Activated CD4-positive, alpha-beta T cell treated with anti-CD3 and anti-CD28 coated beads for 36 hours (primary cell): Measurements from ENCODE around the gene CEND1. TPM values are rescaled to one million over a fixed set of nuclear protein-coding genes. Genes with fewer than 3 reads are reported as not detected.

ENCODE experiments used
- ATAC-seq: fragments of 200-7000 bp; cut with Tn5 transposase; one replicate; pipeline ENCODE4 v1.10.0; 2021; ENCODE audit warnings: mild to moderate bottlenecking, moderate library complexity
- CTCF ChIA-PET: fragments of 350-600 bp; sonication (Branson Sonifier 250); formaldehyde crosslinking; loops from one replicate; lab custom pipeline; 2021; ENCODE audit warnings: antibody characterized with exemption; lab: Charles Lee
- POLR2A ChIA-PET: fragments of 350-600 bp; sonication (Branson Sonifier 250); formaldehyde crosslinking; loops from one replicate; lab custom pipeline; 2021; ENCODE audit warnings: antibody characterized with exemption, inconsistent platforms; lab: Charles Lee
- DNase-seq: peaks from one replicate; pipeline ENCODE4 v3.0.0-alpha.2; 2020
- H3K27ac Mint-ChIP-seq: one replicate; pipeline ENCODE4 v1.8.0; 2021; ENCODE audit warnings: mixed read lengths
- H3K27me3 Mint-ChIP-seq: one replicate; pipeline ENCODE4 v1.8.0; 2021; ENCODE audit warnings: mixed read lengths
- H3K36me3 Mint-ChIP-seq: one replicate; pipeline ENCODE4 v1.8.0; 2021; ENCODE audit warnings: low read depth, mixed read lengths
- H3K4me1 Mint-ChIP-seq: one replicate; pipeline ENCODE4 v1.8.0; 2021; ENCODE audit warnings: mixed read lengths
- H3K4me3 Mint-ChIP-seq: one replicate; pipeline ENCODE4 v1.8.0; 2021; ENCODE audit warnings: mild to moderate bottlenecking, moderate library complexity, mixed read lengths
- H3K9me3 Mint-ChIP-seq: one replicate; pipeline ENCODE4 v1.8.0; 2021; ENCODE audit warnings: low read depth, mixed read lengths
- intact Hi-C, 2 experiments: fragments of 100-400 bp; cut with DNase I in 1 of 2; cut with micrococcal nuclease in 1 of 2; formaldehyde crosslinking; loops; one replicate each; pipeline versions ENCODE4 v1.14.2 to v1.15.1; 2022 to 2024; cut with DNase I, micrococcal nuclease
- total RNA-seq, 2 experiments: library from RNA; stranded (reverse); gene quantifications; one replicate each; pipeline ENCODE4 v1.2.3, GENCODE V29; 2021

CEND1 gene
- total RNA-seq, 2 experiments from 2014 or later: 0.50 to 1.1 TPM

DNA sequence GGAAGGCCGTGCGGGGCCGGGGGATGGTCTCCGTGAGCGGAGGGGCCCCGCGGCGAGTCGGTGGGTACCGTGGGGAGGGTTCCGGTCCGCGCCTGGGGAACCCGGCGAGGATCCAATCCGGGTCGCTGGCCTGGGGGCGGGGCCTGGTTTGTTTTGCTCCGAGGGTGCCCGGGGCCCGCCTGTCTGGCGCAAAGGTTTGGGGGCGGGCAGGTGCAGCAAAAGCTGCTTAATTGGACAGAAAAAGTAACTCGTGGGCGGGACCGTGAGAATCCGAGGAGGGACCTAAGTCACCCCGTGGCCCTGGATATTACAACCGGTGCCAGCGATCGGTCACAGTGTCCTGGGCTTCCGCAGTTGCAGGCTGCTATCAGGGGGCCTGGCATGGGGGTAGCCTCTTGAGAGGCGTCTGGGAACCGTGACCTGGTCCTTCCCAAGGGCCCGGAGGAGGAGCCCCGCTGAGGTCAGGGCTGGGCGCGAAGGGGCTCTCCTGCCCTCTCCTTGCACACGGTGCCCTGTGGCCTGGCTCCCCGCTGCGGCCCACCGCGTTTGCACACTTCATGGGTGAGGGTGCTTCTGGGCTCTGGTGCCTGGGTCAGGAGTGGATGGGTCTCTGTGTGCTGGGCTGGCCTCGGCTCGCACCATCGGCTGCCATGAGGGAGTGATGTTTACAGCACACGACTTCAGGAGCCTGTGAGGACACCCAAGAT is 30.2 kb upstream of the CEND1 start:
- Mint-ChIP-seq H3K4me3 (peak overlapping the region; percentile 72), H3K27ac (no peak overlapping the region), H3K27me3 (no peaks in the 10 kb centered on the region), H3K36me3 (peaks cover 9% of the 10 kb centered on the region), H3K4me1 (peaks cover 11% of the 10 kb centered on the region), H3K9me3 (no peaks in the 10 kb centered on the region)
- intact Hi-C loops: loop anchor here (1.0 kb wide), 7 partner anchors 10 to 314 kb away; partner anchors contain the start of genes RPLP2 (in 2 of the 2), CHID1 (in 1 of the 2), GATD1 (in 1 of the 2) and POLR2L (in 1 of the 2)
- ChIA-PET CTCF (interaction anchor here (0.7 to 1.5 kb wide), 3 partner anchors 11 to 28 kb away, joined by 3 read pairs; partner anchors contain the start of gene RPLP2), POLR2A (interaction anchor here (0.6 to 2.7 kb wide), 7 partner anchors 8 to 312 kb away, joined by 3 to 24 read pairs (median 4); partner anchors contain the start of genes CD151, CRACR2B, RPLP2 and TSPAN4)
- DNase-seq (peak; percentile 95), ATAC-seq (peak; percentile 74)

DNA sequence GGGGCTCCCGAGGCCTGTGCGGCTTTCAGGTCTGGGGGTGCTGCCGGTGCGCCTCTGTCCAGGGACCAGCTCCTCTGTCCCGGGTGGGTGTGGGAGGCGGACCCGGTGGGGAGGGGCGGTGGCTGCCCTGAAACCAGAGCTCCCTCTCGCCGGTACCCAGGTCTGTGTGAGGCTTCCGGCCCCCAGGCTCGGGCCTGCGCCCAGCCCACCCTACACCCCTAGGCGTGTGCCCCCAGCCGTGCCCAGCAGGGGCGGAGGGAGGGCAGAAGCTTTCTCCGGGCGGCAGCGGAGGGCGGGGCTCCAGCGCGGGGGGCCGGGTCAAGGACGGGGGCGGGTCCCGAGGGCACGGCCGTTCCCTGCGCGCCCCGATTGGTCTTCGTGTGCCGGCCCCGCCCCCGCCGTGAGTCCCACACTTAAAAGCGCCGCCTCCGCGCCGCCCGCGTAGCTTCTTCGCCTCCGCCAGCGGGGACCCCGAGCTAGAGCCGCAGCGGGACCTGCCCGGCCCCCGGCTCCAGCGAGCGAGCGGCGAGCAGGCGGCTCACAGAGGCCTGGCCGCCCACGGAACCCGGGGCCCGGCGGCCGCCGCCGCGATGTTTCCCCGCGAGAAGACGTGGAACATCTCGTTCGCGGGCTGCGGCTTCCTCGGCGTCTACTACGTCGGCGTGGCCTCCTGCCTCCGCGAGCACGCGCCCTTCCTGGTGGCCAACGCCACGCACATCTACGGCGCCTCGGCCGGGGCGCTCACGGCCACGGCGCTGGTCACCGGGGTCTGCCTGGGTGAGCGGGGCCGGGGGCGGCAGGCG is 29.4 kb upstream of the CEND1 start:
- ChIA-PET POLR2A (interaction anchor here (0.6 to 2.7 kb wide), 8 partner anchors 8 to 288 kb away, joined by 3 to 24 read pairs (median 4); partner anchors contain the start of genes CD151, CRACR2B, RPLP2 and TSPAN4), CTCF (interaction anchor here (0.7 to 1.5 kb wide), 4 partner anchors 10 to 124 kb away, joined by 3 read pairs; partner anchors contain the start of genes RPLP2 and TMEM80)
- intact Hi-C loops: loop anchor here in 1 of 2 experiments (1.0 kb wide), 4 partner anchors 10 to 91 kb away; partner anchors contain the start of genes CHID1, POLR2L, RPLP2 and TSPAN4
- DNase-seq: peak; percentile 95
- Mint-ChIP-seq H3K4me3 (peak overlapping the region; percentile 72), H3K27me3 (no peaks in the 10 kb centered on the region), H3K4me1 (peaks cover 11% of the 10 kb centered on the region), H3K9me3 (no peaks in the 10 kb centered on the region), H3K36me3 (peaks cover 4% of the 10 kb centered on the region), H3K27ac (no peak overlapping the region)
- peak; percentile 82 for ATAC-seq

DNA sequence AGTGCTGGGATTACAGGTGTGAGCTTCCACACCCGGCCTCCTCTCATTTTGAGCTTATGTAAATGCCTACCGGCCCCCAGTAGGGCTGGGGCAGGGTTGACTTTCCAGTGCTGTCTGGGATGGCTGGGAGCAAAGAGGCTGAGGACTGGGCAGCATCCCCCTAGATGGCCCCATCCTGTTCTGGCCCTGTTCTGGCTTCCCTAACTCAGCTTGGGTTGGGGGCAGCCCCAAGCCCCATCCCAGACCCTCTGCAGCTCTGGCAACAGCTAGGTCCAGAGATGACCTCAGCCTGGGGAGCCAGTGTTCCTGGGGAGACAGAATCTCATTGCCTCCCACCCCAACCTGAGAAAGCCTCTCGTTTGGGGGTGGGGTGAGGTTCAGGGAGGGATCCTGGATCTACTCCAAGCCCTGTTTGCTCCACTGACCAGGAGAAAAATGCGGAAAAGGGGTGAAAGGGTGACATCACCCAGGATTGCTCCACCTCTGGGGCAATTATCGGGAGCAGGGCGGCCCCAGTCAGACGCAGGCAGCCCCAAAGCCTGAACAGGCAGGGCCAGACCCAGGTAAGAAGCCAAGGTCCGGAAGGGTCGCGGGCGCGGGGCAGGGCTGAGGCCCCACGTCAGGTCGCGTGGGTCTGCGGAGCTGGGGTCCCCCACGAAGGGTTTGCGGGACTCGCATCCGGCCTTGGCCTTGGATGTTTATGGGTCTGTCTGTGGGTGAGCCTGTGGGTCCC is 28.7 kb upstream of the CEND1 start, which contains the start of gene PNPLA2:
TSS of gene PNPLA2 (plus strand) at position 519 of the 733 bp plus-strand sequence. CDS start 805 bp downstream, outside the sequence.
- Mint-ChIP-seq H3K4me3 (peak within 1 kb of the TSS; percentile 72), H3K36me3 (peaks cover 6% of the 10 kb centered on the region), H3K27me3 (no peaks in the 10 kb centered on the region), H3K9me3 (no peaks in the 10 kb centered on the region), H3K4me1 (peaks cover 11% of the 10 kb centered on the region), H3K27ac (no peak within 1 kb of the TSS)
- no peak for ATAC-seq
- intact Hi-C loops: loop anchor here in 1 of 2 experiments (1.0 kb wide), 4 partner anchors 9 to 92 kb away; partner anchors contain the start of genes CHID1, POLR2L, RPLP2 and TSPAN4
- CTCF ChIA-PET: interaction anchor here (1.0 to 1.5 kb wide), 2 partner anchors 9 to 30 kb away, joined by 3 read pairs; partner anchors contain the start of gene RPLP2
- POLR2A ChIA-PET: interaction anchor here (0.6 to 2.7 kb wide), 6 partner anchors 9 to 287 kb away, joined by 3 to 24 read pairs (median 6); partner anchors contain the start of genes CD151, CRACR2B and RPLP2
- DNase-seq: no peak

DNA sequence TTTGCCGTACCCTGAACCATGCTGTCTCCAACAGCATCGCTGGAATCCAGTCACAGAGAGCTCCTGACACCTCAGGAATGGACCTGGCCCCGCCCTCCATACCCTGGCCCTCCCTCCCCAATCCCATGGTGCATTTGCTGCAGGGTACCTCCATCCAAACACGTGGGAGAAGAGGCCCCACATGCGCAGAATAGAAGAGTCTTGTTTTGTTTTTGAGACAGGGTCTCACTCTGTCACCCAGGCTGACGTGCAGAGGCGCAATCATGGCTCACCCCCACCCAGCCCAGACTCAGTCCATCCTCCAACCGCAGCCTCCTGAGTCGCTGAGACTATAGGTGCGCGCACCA is 26.5 kb upstream of the CEND1 start:
- no peak for DNase-seq
- H3K27ac Mint-ChIP-seq: no peak overlapping the region

DNA sequence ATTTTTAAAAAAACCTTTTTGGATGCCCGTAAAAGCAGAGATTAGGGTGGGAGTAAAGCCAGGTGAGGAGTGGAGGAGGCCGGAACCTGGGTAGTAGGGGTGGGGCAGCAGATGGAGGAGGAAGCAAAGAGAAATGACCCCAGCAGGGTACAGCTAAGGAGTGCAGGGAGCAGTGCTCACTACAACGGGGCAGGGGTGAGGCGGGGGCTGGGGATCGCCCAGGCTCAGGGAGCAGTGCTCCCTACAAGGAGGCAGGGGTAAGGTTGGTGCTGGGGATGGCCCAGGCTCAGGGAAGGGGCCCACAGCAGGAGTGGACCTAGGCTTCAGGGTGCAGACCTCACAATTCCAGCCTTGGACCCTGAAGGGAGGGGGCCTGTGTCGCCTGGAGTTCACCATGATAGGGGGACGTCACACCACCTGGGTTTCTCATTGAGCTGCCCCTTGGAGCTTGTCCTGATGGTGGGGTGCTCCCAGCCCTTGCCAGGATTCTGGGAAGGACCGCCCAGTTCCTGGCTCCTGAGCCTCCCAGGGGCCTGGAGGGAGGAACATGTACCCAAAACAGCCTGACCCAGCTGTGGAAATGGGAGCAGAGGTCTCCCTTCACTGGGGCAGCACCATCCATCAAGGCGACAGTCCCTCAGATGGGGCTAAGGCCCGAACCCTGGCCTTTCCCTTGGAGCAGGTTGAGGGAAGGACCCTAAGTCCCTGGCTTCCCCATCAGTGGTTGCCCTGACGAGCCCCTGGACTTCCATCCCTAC is 26.0 kb upstream of the CEND1 start:
- H3K4me1 Mint-ChIP-seq: peaks cover 25% of the 10 kb centered on the region
- H3K4me3 Mint-ChIP-seq: no peak overlapping the region
- ChIA-PET CTCF (no interaction called here), POLR2A (no interaction called here)
- H3K27me3 Mint-ChIP-seq: no peaks in the 10 kb centered on the region
- H3K9me3 Mint-ChIP-seq: no peaks in the 10 kb centered on the region
- H3K27ac Mint-ChIP-seq: no peak overlapping the region
- peaks cover 25% of the 10 kb centered on the region for H3K36me3 Mint-ChIP-seq
- DNase-seq (no peak), ATAC-seq (no peak)
- intact Hi-C loops: no loop called here

More for the DNA sequence above, 26.5 kb upstream of the CEND1 start:
- CTCF ChIA-PET: no interaction called here
- Mint-ChIP-seq H3K27me3 (no peaks in the 10 kb centered on the region), H3K4me3 (no peak overlapping the region), H3K4me1 (peaks cover 23% of the 10 kb centered on the region), H3K9me3 (no peaks in the 10 kb centered on the region), H3K36me3 (peaks cover 20% of the 10 kb centered on the region)
- ATAC-seq: no peak
- POLR2A ChIA-PET: no interaction called here
- intact Hi-C loops: no loop called here

DNA sequence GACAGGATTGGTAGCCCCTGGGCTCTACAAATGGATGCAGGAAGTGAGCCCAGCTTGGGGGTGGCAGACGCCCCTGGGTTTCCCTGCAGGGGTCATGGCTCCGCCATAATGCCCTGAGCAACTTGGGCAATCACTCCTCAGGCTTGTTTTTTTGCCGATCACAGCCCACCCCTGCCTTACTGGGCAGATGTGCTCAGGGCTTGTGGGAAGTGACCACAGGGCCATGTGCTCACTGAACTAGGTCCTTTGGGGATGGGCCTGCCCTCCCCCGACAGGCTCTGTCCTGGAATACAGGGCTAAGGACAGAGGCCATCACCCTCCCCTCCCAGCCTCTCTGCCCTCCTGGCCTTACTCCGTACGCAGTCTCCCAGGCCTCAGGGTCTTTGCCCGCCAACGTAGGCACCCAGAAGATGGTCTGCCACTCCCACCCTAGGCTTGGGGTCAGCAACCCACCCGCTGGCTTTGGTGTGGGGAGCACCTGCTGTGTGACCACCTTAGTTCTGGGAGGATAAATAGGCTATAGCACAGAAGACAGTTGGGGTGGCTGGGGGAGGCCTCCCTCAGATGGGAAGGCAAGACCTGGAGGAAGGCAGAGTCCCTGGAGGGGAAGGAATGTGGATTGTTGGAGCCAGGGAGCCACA is 23.7 kb upstream of the CEND1 start:
- Mint-ChIP-seq H3K36me3 (peaks cover 33% of the 10 kb centered on the region), H3K27me3 (no peaks in the 10 kb centered on the region), H3K9me3 (no peaks in the 10 kb centered on the region), H3K4me1 (peaks cover 21% of the 10 kb centered on the region), H3K4me3 (no peak overlapping the region), H3K27ac (peak overlapping the region; percentile 27)
- no peak for DNase-seq
- intact Hi-C loops: no loop called here
- CTCF ChIA-PET: interaction anchor here (0.7 kb wide), 1 partner anchor 28 kb away, joined by 3 read pairs; no protein-coding TSS in a partner anchor
- POLR2A ChIA-PET: no interaction called here
- ATAC-seq: no peak

DNA sequence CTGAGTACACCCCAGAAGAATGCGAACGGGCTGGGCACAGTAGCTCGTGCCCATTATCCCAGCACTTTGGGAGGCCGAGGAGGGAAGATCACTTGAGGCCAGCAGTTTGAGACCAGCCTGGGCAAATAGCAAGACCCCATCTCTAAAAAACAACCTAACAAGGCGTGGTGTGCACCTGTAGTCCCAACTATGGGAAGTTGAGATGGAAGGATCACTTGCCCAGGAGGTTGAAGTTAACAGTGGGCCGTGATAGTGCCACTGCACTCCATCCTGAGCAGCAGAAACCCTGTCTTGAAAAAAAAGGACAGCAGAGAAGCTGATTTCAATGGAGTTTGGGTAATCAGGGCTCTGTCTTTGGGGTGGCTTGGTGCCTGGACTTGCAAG is 23.2 kb upstream of the CEND1 start:
- ATAC-seq: no peak
- no peaks in the 10 kb centered on the region for H3K9me3 Mint-ChIP-seq
- intact Hi-C loops: no loop called here
- no peak for DNase-seq
- ChIA-PET POLR2A (interaction anchor here (0.8 kb wide), 1 partner anchor 17 kb away, joined by 3 read pairs; no protein-coding TSS in a partner anchor), CTCF (interaction anchor here (0.7 kb wide), 1 partner anchor 28 kb away, joined by 3 read pairs; no protein-coding TSS in a partner anchor)
- peak overlapping the region; percentile 94 for H3K4me3 Mint-ChIP-seq
- peaks cover 33% of the 10 kb centered on the region for H3K36me3 Mint-ChIP-seq
- peaks cover 24% of the 10 kb centered on the region for H3K4me1 Mint-ChIP-seq
- no peaks in the 10 kb centered on the region for H3K27me3 Mint-ChIP-seq
- H3K27ac Mint-ChIP-seq: peak overlapping the region; percentile 19

DNA sequence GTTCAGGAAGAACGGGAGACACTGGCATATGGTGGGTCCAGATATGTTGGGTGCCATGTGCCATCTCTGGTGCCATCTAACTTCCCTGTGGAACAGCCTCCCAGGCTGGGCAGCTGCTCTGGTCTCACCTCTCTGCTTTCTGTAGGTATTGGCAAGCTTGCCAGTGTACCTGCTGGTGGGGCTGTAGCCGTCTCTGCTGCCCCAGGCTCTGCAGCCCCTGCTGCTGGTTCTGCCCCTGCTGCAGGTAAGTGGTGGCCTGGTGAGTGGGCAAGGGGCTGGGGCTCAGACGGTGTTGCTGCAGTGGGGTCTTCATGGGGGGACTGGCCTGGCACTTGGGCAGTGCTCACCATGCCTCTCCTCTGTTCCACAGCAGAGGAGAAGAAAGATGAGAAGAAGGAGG is 22.5 kb upstream of the CEND1 start:
- Mint-ChIP-seq H3K27ac (peak overlapping the region; percentile 88), H3K27me3 (no peaks in the 10 kb centered on the region), H3K4me1 (peaks cover 28% of the 10 kb centered on the region), H3K36me3 (peaks cover 35% of the 10 kb centered on the region), H3K9me3 (no peaks in the 10 kb centered on the region), H3K4me3 (peak overlapping the region; percentile 94)
- intact Hi-C loops: no loop called here
- CTCF ChIA-PET: interaction anchor here (0.6 kb wide), 1 partner anchor 113 kb away, joined by 4 read pairs; the partner anchor contains the start of gene AP2A2
- POLR2A ChIA-PET: interaction anchor here (0.8 kb wide), 1 partner anchor 16 kb away, joined by 3 read pairs; no protein-coding TSS in a partner anchor
- ATAC-seq (no peak), DNase-seq (no peak)

DNA sequence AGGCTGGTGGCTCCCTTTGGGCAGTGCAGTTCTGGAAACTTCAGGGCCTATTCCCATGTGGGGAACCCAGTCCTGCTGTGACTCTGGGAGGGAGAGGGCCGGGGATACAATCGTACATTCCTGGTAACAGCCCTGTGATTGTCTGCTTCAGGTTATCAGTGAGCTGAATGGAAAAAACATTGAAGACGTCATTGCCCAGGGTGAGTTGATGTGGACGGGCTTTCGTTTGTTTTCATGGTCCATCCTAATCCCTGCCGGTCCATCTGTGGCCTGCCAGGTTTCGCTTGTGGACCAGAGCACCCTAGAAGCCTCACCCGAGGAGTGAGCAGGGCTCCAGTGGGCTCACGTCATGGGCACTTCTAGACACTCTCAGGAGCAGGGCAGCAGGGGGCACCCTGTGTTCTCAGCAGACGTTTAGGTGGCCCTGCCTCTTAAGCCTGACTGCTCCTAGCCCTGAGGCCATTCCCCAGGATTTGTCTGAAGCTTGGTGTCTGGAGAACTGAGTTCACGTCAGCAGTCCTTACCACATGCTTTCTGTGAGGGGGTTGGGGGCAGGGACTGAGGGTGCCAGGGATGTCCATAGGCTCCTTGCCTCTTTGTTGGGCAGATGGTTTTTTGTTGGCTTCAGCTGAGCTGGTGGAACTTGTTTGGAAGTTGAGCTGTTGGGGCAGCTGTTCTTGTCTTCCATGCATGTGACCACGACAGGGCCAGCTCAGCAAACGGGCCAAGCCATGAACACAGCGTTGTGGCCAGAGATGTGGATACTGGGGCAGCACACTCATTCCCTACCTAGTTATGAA is 21.8 kb upstream of the CEND1 start:
- peaks cover 30% of the 10 kb centered on the region for H3K4me1 Mint-ChIP-seq
- H3K27me3 Mint-ChIP-seq: no peaks in the 10 kb centered on the region
- H3K9me3 Mint-ChIP-seq: no peaks in the 10 kb centered on the region
- intact Hi-C loops: no loop called here
- ATAC-seq: no peak
- H3K4me3 Mint-ChIP-seq: peak overlapping the region; percentile 94
- CTCF ChIA-PET: interaction anchor here (0.6 kb wide), 1 partner anchor 114 kb away, joined by 4 read pairs; the partner anchor contains the start of gene AP2A2
- peak overlapping the region; percentile 88 for H3K27ac Mint-ChIP-seq
- POLR2A ChIA-PET: interaction anchor here (0.9 kb wide), 1 partner anchor 8 kb away, joined by 5 read pairs; no protein-coding TSS in a partner anchor
- H3K36me3 Mint-ChIP-seq: peaks cover 35% of the 10 kb centered on the region
- no peak for DNase-seq
